Body of pancreas (tissue), 4 donors: ENCODE results near the gene PRSS33.

Experiments used
- CTCF ChIP-seq, 7 experiments: fragments of 450-650 bp in 4 of 7; fragments of 200-600 bp in 3 of 7; sonication (generic) in 3 of 7; IDR thresholded peaks; one replicate each; pipeline ENCODE4 v1.5.1; 2016 to 2019; ENCODE audit warnings: antibody characterized with exemption in 7 of 7
- POLR2A ChIP-seq, 3 donors: fragments of 450-650 bp; IDR thresholded peaks; one replicate each; pipeline ENCODE4 v1.6.1; 2016; ENCODE audit warnings: antibody characterized with exemption in 3 of 3, mild to moderate bottlenecking in 2 of 3

- TF ChIP-seq CTCF (IDR thresholded peaks at IDR 0.05), result no peak
- TF ChIP-seq POLR2A (IDR thresholded peaks at IDR 0.05), result no peak
Measured at GRCh38 chr16:2767891-2768290, 19.5 kb downstream of the PRSS33 start.
